Brain microvascular endothelial cell (primary cell): Measurements from ENCODE around the gene RELA.
A peak's percentile ranks its signal among the peaks of the same experiment; 100 is the strongest.

ENCODE experiments used
- DNase-seq: peaks from one replicate; pipeline ENCODE4 v3.0.0-alpha.2; 2020
- H3K27ac ChIP-seq: fragments of 250-450 bp; sonication (Bioruptor Pico); 2 replicates; pipeline ENCODE4 v1.5.1; 2020; ENCODE audit warnings: mild to moderate bottlenecking, moderate library complexity
- H3K27me3 ChIP-seq: fragments of 250-450 bp; sonication (Bioruptor Pico); replicated peaks from 2 replicates; pipeline ENCODE4 v1.5.1; 2020; ENCODE audit warnings: mild to moderate bottlenecking
- H3K36me3 ChIP-seq: fragments of 250-450 bp; sonication (Bioruptor Pico); replicated peaks from 2 replicates; pipeline ENCODE4 v1.5.1; 2020; ENCODE audit warnings: mild to moderate bottlenecking
- H3K4me3 ChIP-seq: 2 replicates; pipeline ENCODE4 v1.5.1; 2011; ENCODE audit warnings: low read depth, mild to moderate bottlenecking, control low read depth, low read length, moderate library complexity
- CTCF ChIP-seq: IDR thresholded peaks from 2 replicates; pipeline ENCODE4 v1.5.1; 2011; ENCODE audit warnings: low read depth, mild to moderate bottlenecking, moderate library complexity, low read length, control low read depth, inconsistent platforms; ENCODE audit errors: missing control alignments
- in situ Hi-C: cut with HindIII; loops from 2 replicates; pipeline ENCODE4 v1.10.0; 2017; ENCODE audit warnings: low sequenced_read_pairs, low pct_ligation_motif_present

The RELA gene

DNA sequence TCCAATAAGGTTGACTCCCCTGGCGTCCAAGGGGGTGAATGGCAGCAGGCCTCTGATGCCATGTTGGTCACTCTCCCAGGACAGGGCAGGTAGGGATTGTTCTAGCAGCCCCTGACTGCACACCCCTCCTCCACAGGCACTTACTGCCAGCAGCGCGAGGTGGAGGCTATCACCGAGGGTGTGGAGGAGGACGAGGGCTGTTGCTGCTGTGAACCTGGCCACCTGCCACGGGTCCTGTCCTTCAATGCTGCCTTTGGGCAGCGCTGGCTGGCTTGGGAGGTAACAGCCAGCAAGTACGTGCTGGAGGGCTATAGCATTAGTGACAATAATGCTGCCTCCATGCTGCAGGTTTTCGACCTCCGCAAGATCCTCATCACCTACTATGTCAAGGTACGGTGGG is 32.5 kb downstream of the RELA start:
- Histone ChIP-seq H3K36me3 (peaks cover 74% of the 10 kb centered on the region), H3K27me3 (no peaks in the 10 kb centered on the region), H3K27ac (no peak overlapping the region), H3K4me3 (no peak overlapping the region)
- DNase-seq: no peak
- in situ Hi-C loops: no loop called here
- TF ChIP-seq CTCF: no peak

DNA sequence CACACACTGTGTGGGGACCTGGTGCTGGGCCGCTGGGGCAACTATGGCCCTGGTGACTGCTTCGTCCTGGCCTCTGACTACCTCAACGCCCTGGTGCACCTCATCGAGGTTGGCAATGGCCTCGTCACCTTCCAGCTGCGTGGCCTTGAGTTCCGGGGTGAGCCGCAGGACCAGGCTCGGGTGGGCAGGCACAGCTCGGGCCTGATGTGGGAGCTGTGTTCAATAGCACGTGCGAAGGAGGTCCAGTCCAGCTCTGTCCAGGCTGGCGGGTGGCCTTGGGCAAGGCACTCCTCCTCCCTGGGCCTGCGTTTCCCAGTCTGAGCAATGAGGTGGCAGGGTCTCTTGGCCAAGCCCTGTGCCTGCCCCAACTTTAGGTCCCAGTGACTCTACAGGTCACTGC is 33.1 kb downstream of the RELA start:
- peaks cover 71% of the 10 kb centered on the region for H3K36me3 ChIP-seq
- in situ Hi-C loops: no loop called here
- no peaks in the 10 kb centered on the region for H3K27me3 ChIP-seq
- DNase-seq: no peak
- no peak overlapping the region for H3K27ac ChIP-seq
- H3K4me3 ChIP-seq: no peak overlapping the region
- no peak for TF ChIP-seq CTCF

DNA sequence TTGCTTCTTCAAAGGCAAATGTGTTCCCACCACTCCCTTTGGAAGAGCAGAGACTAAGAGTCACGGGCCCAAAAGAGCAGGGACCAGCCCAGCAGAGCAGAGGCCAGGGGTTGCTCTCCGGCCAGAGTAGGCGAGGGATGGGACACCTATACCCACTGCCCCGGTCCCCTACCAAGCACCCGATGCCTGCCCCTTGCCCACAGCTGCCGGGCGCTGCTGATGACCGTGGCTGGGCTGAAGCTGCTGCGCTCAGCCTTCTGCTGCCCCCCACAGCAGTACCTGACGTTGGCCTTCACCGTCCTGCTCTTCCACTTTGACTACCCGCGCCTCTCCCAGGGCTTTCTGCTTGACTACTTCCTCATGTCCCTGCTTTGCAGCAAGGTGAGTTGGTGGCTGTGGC is 35.5 kb downstream of the RELA start:
- TF ChIP-seq CTCF: no peak
- Histone ChIP-seq H3K27ac (no peak overlapping the region), H3K4me3 (no peak overlapping the region), H3K36me3 (peaks cover 83% of the 10 kb centered on the region), H3K27me3 (no peaks in the 10 kb centered on the region)
- in situ Hi-C loops: no loop called here
- no peak for DNase-seq

GRCh38 chr11:65625628-65626342 is 36.9 kb downstream of the RELA start:
- peak; percentile 77 for TF ChIP-seq CTCF
- no peak overlapping the region for H3K27ac ChIP-seq
- in situ Hi-C loops: no loop called here
- no peaks in the 10 kb centered on the region for H3K27me3 ChIP-seq
- no peak for DNase-seq
- peaks cover 88% of the 10 kb centered on the region for H3K36me3 ChIP-seq
- H3K4me3 ChIP-seq: no peak overlapping the region

DNA sequence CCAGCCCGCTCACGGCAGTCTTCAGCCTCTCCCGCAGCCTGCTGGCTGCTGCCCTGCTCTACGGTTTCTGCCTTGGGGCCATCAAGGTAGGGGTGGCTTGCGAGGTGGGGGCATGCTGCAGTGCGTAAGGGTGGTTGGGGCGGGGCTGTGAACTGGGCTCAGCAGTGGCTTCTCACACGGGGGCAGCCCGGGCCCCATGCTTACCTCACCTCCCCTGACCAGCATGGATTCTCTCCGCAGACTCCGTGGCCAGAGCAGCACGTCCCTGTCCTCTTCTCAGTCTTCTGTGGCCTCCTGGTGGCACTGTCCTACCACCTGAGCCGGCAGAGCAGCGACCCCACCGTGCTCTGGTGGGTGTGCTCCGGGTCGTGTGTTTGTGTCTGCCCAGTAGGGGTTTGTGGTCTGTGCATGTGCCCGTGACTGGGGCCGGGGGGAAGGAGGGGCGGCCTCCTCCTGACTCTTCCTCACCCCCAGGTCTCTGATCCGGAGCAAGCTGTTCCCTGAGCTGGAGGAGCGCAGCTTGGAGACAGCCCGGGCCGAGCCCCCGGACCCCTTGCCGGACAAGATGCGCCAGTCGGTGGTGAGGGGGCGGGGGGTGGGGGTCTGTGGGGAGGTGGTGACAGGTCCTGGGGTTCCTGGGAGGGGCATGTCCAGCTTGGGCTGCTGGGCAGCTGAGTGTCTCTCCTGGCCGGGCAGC is 37.6 kb downstream of the RELA start:
- in situ Hi-C loops: no loop called here
- DNase-seq: no peak
- H3K27me3 ChIP-seq: no peaks in the 10 kb centered on the region
- H3K27ac ChIP-seq: no peak overlapping the region
- TF ChIP-seq CTCF: no peak
- H3K36me3 ChIP-seq: peaks cover 88% of the 10 kb centered on the region
- H3K4me3 ChIP-seq: no peak overlapping the region
